Fibroblast of lung (primary cell): ENCODE results near the gene HOXC6. TPM values are rescaled to one million over a fixed set of nuclear protein-coding genes. Genes with fewer than 3 reads are reported as not detected.

ENCODE experiments used
- DNase-seq, 2 donors: peaks; one replicate each; pipeline versions ENCODE4 v3.0.0 to v3.0.0-alpha.2; 2010; ENCODE audit warnings: low read depth in 2 of 2
- H2AFZ ChIP-seq: 2 replicates; pipeline ENCODE4 v1.5.1; 2012; ENCODE audit warnings: low read length, control low read depth, inconsistent platforms
- H3K27ac ChIP-seq: 2 replicates; pipeline ENCODE4 v1.5.1; 2011; ENCODE audit warnings: low read length, control low read depth; ENCODE audit not compliant: insufficient read depth
- H3K27me3 ChIP-seq: 2 replicates; pipeline ENCODE4 v1.5.1; 2011; ENCODE audit warnings: mild to moderate bottlenecking, low read length; ENCODE audit not compliant: control insufficient read depth, insufficient read depth
- H3K36me3 ChIP-seq: 2 replicates; pipeline ENCODE4 v1.5.1; 2011; ENCODE audit warnings: low read length; ENCODE audit not compliant: control insufficient read depth, insufficient read depth
- H3K4me1 ChIP-seq: 2 replicates; pipeline ENCODE4 v1.5.1; 2011; ENCODE audit warnings: low read length; ENCODE audit not compliant: control insufficient read depth, insufficient read depth; ENCODE audit errors: extremely low read depth
- H3K4me2 ChIP-seq: 2 replicates; pipeline ENCODE4 v1.5.1; 2011; ENCODE audit warnings: low read length, control low read depth; ENCODE audit not compliant: insufficient read depth; ENCODE audit errors: extremely low read depth
- H3K4me3 ChIP-seq, 4 experiments: fragments of 200-600 bp in 1 of 4; sonication (generic) in 1 of 4; replicated peaks in 1 of 4; 2 replicates each; pipeline ENCODE4 v1.5.1; 2011 to 2016; ENCODE audit warnings: low read length in 4 of 4, low read depth in 3 of 4, mild to moderate bottlenecking in 3 of 4, control low read depth in 2 of 4, inconsistent platforms in 1 of 4, mixed read lengths in 1 of 4; ENCODE audit not compliant: insufficient read depth in 1 of 4; ENCODE audit errors: control extremely low read depth in 1 of 4
- H3K79me2 ChIP-seq: 2 replicates; pipeline ENCODE4 v1.5.1; 2012; ENCODE audit warnings: mild to moderate bottlenecking, low read length, inconsistent platforms; ENCODE audit not compliant: control insufficient read depth, insufficient read depth
- H3K9ac ChIP-seq: 2 replicates; pipeline ENCODE4 v1.5.1; 2011; ENCODE audit warnings: mild to moderate bottlenecking, low read length, control low read depth; ENCODE audit not compliant: insufficient read depth
- H3K9me3 ChIP-seq: 2 replicates; pipeline ENCODE4 v1.5.1; 2012; ENCODE audit warnings: low read depth, low read length; ENCODE audit not compliant: control insufficient read depth, insufficient read depth
- H4K20me1 ChIP-seq: 2 replicates; pipeline ENCODE4 v1.5.1; 2011; ENCODE audit warnings: low read length; ENCODE audit not compliant: control insufficient read depth, insufficient read depth; ENCODE audit errors: extremely low read depth
- EZH2 ChIP-seq: IDR thresholded peaks from 2 replicates; pipeline ENCODE4 v1.5.1; 2012; ENCODE audit warnings: low read length, control low read depth, mild to moderate bottlenecking; ENCODE audit errors: missing control alignments
- polyA plus RNA-seq, 2 donors: library from polyadenylated mRNA; depleted of rRNA in 1 of 2; stranded (reverse) in 1 of 2; unstranded in 1 of 2; fragments of >200 nt; gene quantifications; 2 replicates each; pipeline ENCODE4 v1.2.1, GENCODE V29; 2011 to 2012; ENCODE audit warnings: missing spikeins in 1 of 2
- total RNA-seq: library from RNA; depleted of rRNA; stranded (reverse); fragments of >200 nt; gene quantifications from 2 replicates; pipeline ENCODE4 v1.2.1, GENCODE V29; 2014
- TF ChIP-seq, protein P1 (sequence below), 2 donors: IDR thresholded peaks in 1 of 2; conservative IDR thresholded peaks in 1 of 2; 1 replicate in 1 of 2; 2 replicates in 1 of 2; pipeline ENCODE4 v1.5.1; 2011 to 2012; ENCODE audit warnings: low read length in 2 of 2, control low read depth in 1 of 2, inconsistent platforms in 1 of 2, low read depth in 1 of 2, mild to moderate bottlenecking in 1 of 2

HOXC6 gene
- total and polyA plus RNA-seq, 2 donors (not counting 1 experiment from before 2014, with no cell fraction given) = 0.17 to 0.52 TPM

DNA sequence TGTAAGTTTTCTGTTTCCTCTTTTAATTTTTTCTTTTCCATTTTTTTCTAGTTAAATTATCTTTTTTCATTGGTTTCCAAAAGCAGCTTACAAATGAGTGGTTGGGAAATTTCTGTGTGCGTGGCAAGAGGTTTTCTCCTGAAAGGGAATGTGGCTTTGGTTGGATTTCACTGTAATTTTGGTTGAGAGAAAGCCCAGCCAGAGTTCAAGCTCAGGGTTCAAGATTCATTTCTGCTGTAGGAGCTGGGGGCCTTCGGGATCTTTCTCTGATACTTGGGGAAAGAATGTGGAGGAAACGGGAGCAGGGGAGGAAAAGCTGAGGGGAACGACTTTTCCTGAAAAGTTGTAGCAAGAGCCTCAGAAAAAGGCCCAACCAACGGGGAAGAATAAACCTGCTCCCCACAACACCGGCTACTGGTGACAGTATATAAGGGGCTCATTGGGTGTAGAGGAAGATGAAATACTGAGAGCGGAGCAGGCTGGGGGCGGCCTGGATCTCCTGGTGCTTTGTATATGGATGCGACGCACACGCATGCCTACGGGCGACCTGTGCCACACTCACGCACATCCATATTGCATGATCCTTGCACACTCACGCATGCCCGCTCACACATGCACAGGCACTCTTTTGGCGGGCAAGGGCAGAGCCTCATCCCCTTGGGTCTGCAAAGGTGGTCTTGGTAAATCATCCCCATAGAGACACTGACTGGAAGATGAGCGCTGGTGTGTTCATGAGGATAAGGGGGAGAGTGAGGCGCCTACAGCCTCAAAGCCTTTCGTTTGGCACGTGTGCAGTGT, 41.4 kb upstream of the HOXC6 start:
- no peaks in the 10 kb centered on the region for H3K4me1 ChIP-seq
- H2AFZ ChIP-seq = no peak overlapping the region
- H3K9ac ChIP-seq = no peak overlapping the region
- H3K79me2 ChIP-seq = no peaks in the 10 kb centered on the region
- H3K36me3 ChIP-seq = no peaks in the 10 kb centered on the region
- H3K27ac ChIP-seq = no peak overlapping the region
- no peak for DNase-seq
- no peaks in the 10 kb centered on the region for H4K20me1 ChIP-seq
- no peak overlapping the region for H3K4me2 ChIP-seq
- no peak overlapping the region for H3K4me3 ChIP-seq
- TF ChIP-seq EZH2 = peak; percentile 86
- TF ChIP-seq, protein P1, sequence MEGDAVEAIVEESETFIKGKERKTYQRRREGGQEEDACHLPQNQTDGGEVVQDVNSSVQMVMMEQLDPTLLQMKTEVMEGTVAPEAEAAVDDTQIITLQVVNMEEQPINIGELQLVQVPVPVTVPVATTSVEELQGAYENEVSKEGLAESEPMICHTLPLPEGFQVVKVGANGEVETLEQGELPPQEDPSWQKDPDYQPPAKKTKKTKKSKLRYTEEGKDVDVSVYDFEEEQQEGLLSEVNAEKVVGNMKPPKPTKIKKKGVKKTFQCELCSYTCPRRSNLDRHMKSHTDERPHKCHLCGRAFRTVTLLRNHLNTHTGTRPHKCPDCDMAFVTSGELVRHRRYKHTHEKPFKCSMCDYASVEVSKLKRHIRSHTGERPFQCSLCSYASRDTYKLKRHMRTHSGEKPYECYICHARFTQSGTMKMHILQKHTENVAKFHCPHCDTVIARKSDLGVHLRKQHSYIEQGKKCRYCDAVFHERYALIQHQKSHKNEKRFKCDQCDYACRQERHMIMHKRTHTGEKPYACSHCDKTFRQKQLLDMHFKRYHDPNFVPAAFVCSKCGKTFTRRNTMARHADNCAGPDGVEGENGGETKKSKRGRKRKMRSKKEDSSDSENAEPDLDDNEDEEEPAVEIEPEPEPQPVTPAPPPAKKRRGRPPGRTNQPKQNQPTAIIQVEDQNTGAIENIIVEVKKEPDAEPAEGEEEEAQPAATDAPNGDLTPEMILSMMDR (conservative IDR thresholded peaks at IDR 0.05 in 1 of 2, IDR thresholded peaks at IDR 0.05 in 1 of 2; ENCODE audit: low read depth in 1 of 2, low read length in 2 of 2) = no peak
- peaks cover 89% of the 10 kb centered on the region for H3K27me3 ChIP-seq
- H3K9me3 ChIP-seq = no peaks in the 10 kb centered on the region

DNA sequence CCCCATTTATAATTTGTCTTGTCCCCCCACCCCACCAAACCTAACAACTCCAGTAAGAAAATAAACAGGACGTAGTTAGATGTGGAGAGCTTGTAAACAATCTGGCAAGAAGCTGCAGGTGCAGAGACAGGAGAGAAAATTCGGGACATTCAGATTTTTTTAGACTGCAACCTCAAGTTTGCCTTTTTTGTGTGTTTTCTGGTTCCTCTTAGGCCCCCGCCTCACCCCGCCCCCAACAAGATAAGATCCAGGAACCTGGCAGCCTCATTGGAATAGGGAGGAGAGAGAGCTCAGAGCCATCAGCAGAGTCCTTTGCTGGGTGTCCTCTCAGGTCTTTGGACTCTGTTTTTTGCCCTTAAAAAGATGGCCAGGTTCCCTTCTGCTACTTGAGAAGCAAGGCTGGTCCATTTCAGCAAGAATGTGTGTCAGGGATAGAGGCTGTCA, 40.4 kb upstream of the HOXC6 start:
- Histone ChIP-seq H3K4me1 (no peaks in the 10 kb centered on the region), H3K36me3 (no peaks in the 10 kb centered on the region), H3K9me3 (no peaks in the 10 kb centered on the region), H3K4me2 (no peak overlapping the region), H2AFZ (no peak overlapping the region), H3K4me3 (no peak overlapping the region), H3K79me2 (no peaks in the 10 kb centered on the region), H3K27me3 (peaks cover 88% of the 10 kb centered on the region), H3K27ac (no peak overlapping the region), H4K20me1 (no peaks in the 10 kb centered on the region), H3K9ac (no peak overlapping the region)
- no peak for DNase-seq
- TF ChIP-seq EZH2 = no peak
- TF ChIP-seq, protein P1 (conservative IDR thresholded peaks at IDR 0.05 in 1 of 2, IDR thresholded peaks at IDR 0.05 in 1 of 2; ENCODE audit: low read depth in 1 of 2, low read length in 2 of 2) = no peak

DNA sequence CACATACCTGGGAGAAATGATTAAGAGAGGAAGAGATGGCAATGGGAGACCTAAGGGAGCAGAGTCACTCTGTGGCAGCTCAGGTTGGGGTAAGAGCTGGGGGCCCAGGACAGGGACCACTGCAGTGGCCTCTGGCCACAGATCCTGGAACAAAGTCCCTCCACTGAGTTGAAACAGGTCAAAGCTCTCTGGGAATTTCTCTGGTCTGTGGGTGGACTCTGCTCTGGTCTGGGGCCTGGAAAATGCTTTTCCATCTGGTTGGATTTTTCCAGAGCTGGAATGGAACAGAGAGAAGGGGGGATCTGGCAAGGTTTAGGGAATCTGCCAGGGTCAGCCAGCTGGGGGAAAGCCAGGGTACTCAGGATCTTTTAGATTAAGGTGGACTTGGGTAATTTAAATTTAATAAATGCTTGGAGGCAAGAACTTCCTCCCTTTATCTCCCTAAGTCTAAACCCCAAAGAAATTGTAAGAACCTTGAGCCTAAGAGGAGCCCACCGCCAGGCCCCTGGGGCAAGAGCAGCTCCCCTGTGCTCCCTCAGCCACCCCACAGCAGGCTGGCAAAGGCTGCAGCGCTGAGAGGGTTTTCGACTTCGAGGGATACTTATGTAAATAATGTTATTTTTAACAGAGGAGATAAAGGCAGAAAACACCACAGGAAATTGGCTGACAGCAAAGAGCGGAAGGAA, 39.6 kb upstream of the HOXC6 start:
- DNase-seq = no peak
- Histone ChIP-seq H3K9me3 (no peaks in the 10 kb centered on the region), H4K20me1 (no peaks in the 10 kb centered on the region), H3K36me3 (no peaks in the 10 kb centered on the region), H3K9ac (no peak overlapping the region), H3K79me2 (no peaks in the 10 kb centered on the region), H3K27me3 (peaks cover 88% of the 10 kb centered on the region), H3K4me1 (no peaks in the 10 kb centered on the region), H3K4me3 (no peak overlapping the region), H3K4me2 (no peak overlapping the region), H3K27ac (no peak overlapping the region), H2AFZ (no peak overlapping the region)
- TF ChIP-seq EZH2 = no peak
- TF ChIP-seq, protein P1 (conservative IDR thresholded peaks at IDR 0.05 in 1 of 2, IDR thresholded peaks at IDR 0.05 in 1 of 2; ENCODE audit: low read depth in 1 of 2, low read length in 2 of 2) = no peak
